Upper lobe of left lung (tissue), 4 donors: ENCODE results near the gene DHRS11.

Experiments
- CTCF ChIP-seq, 6 experiments: fragments of 450-650 bp in 4 of 6; fragments of 200-600 bp in 2 of 6; sonication (generic) in 2 of 6; IDR thresholded peaks; one replicate each; pipeline ENCODE4 v1.5.1; 2016 to 2019; ENCODE audit warnings: antibody characterized with exemption in 6 of 6
- EP300 ChIP-seq, 4 donors: sonication (generic); formaldehyde crosslinking; IDR thresholded peaks; one replicate each; pipeline ENCODE4 v1.5.1; 2017; ENCODE audit warnings: antibody characterized with exemption in 4 of 4, control low read depth in 2 of 4
- POLR2A ChIP-seq, 4 donors: fragments of 450-650 bp; IDR thresholded peaks; one replicate each; pipeline ENCODE4 v1.5.1; 2016 to 2017; ENCODE audit warnings: antibody characterized with exemption in 4 of 4, mild to moderate bottlenecking in 2 of 4
- POLR2AphosphoS5 ChIP-seq, 2 donors: sonication (generic); formaldehyde crosslinking; IDR thresholded peaks; one replicate each; pipeline ENCODE4 v1.5.1; 2017; ENCODE audit warnings: antibody characterized with exemption in 2 of 2

GRCh38 chr17:36545465-36546417 lies 45.9 kb upstream of the DHRS11 start:
- peak in 3 of 6 experiments; percentile 15 to 43 (median 24) for TF ChIP-seq CTCF (IDR thresholded peaks at IDR 0.05)
- peak; percentile 91 to 92 for TF ChIP-seq POLR2AphosphoS5 (IDR thresholded peaks at IDR 0.05)
- TF ChIP-seq EP300 (IDR thresholded peaks at IDR 0.05): peak in 1 of 4 donors; percentile 33
- TF ChIP-seq POLR2A (IDR thresholded peaks at IDR 0.05): peak; percentile 46 to 90 (median 82)
